Measurements from ENCODE around the gene INAFM2.
A peak's percentile ranks its signal among the peaks of the same experiment; 100 is the strongest.

- TF ChIP-seq CTCF (IDR thresholded peaks at IDR 0.05; ENCODE audit: poor library complexity) (no peak), EZH2 (IDR thresholded peaks at IDR 0.05; ENCODE audit: borderline replicate concordance) (peak; percentile 42), EZH2phosphoT487 (IDR thresholded peaks at IDR 0.05; ENCODE audit: low read depth, severe bottlenecking, unreplicated experiment) (peak; percentile 4)
Measured at GRCh38 chr15:40281057-40281800, 42.3 kb upstream of the INAFM2 start.

Data from hepatocyte (in vitro differentiated cells).